ENCODE data around the gene XXYLT1. TPM values are rescaled to one million over a fixed set of nuclear protein-coding genes. Genes with fewer than 3 reads are reported as not detected.

The XXYLT1 gene
- total RNA-seq, 1 experiment from 2014 or later: 10.9 TPM

- Histone ChIP-seq H4K20me1 (ENCODE audit: insufficient read depth) (no peaks in the 10 kb centered on the region), H3K27ac (ENCODE audit: low read depth, low read length) (no peak overlapping the region), H3K79me2 (ENCODE audit: insufficient read depth, low read length) (no peaks in the 10 kb centered on the region), H3K4me3 (replicated peaks in 1 of 2; ENCODE audit: low read depth in 1 of 2, low read length in 2 of 2) (no peak overlapping the region), H3K36me3 (ENCODE audit: control insufficient read depth in 1 of 2, insufficient read depth in 2 of 2, low read length in 2 of 2) (no peaks in the 10 kb centered on the region), H3K9ac (ENCODE audit: low read length) (no peak overlapping the region), H2AFZ (ENCODE audit: low read depth, low read length, poor library complexity, severe bottlenecking) (no peak overlapping the region), H3K27me3 (ENCODE audit: insufficient read depth, low read length) (no peaks in the 10 kb centered on the region), H3K4me1 (ENCODE audit: control insufficient read depth in 1 of 2, insufficient read depth in 2 of 2, low read length in 2 of 2) (peaks cover 0 to 4% of the 10 kb centered on the region in 2 experiments; a peak in 3 of 4 replicates), H3K9me2 (ENCODE audit: insufficient read depth) (no peaks in the 10 kb centered on the region), H3K4me2 (ENCODE audit: low read length) (no peak overlapping the region), H3K9me3 (ENCODE audit: control insufficient read depth in 1 of 2, insufficient read depth in 1 of 2, low read depth in 1 of 2, low read length in 2 of 2) (no peaks in the 10 kb centered on the region)
- ATAC-seq (no peak), DNase-seq (ENCODE audit: low read depth, low spot score) (no peak)
- TF ChIP-seq CEBPB (IDR thresholded peaks at IDR 0.05; ENCODE audit: low read depth) (no peak), ATF3 (IDR thresholded peaks at IDR 0.05) (no peak), ZFX (IDR thresholded peaks at IDR 0.05) (no peak), ZBTB33 (IDR thresholded peaks at IDR 0.05; ENCODE audit: extremely low read depth, insufficient replicate concordance, low read length) (no peak), EZH2phosphoT487 (IDR thresholded peaks at IDR 0.05; ENCODE audit: borderline replicate concordance) (no peak), EZH2 (IDR thresholded peaks at IDR 0.05) (no peak)
- RAD21 ChIA-PET (ENCODE audit: low non-redundant PET in 1 of 2, low total read pairs in 2 of 2, uncharacterized antibody in 2 of 2, unreplicated experiment in 2 of 2): no interaction called here
- intact Hi-C loops (cut with micrococcal nuclease): no loop called here
- POLR2A ChIA-PET: no interaction called here
- no TSS peak for BruUV-seq (replicated peaks)
- CTCF ChIA-PET: interaction anchor here (1.1 kb wide), 1 partner anchor 20 kb away, joined by 4 read pairs; the partner anchor contains the start of gene XXYLT1
Measured at GRCh38 chr3:195250473-195251251, 20.3 kb downstream of the XXYLT1 start.

Measured in HCT116 (cell line).